Heart right ventricle (tissue), 16 donors: ENCODE results near the gene ABCC8. TPM values are rescaled to one million over a fixed set of nuclear protein-coding genes. Genes with fewer than 3 reads are reported as not detected.

Source experiments
- ATAC-seq, 8 donors: fragments of 200-7000 bp; cut with Tn5 transposase; one replicate each; pipeline ENCODE4 v1.9.1; 2020; ENCODE audit warnings: mild to moderate bottlenecking in 8 of 8, moderate library complexity in 8 of 8, moderate number of reproducible peaks in 1 of 8
- DNase-seq, 2 donors: peaks; one replicate each; pipeline ENCODE4 v3.0.0-alpha.2; 2020
- H3K27ac ChIP-seq, 10 donors: fragments of 200-600 bp; sonication (generic) in 2 of 10; one replicate each; pipeline versions ENCODE4 v1.5.0 to v1.8.0; 2020 to 2022; ENCODE audit warnings: mild to moderate bottlenecking in 3 of 10
- H3K27me3 ChIP-seq, 7 donors: fragments of 200-600 bp; one replicate each; pipeline ENCODE4 v1.8.0; 2021 to 2022; ENCODE audit warnings: mild to moderate bottlenecking in 2 of 7
- H3K36me3 ChIP-seq, 9 donors: fragments of 200-600 bp; sonication (generic) in 1 of 9; one replicate each; pipeline versions ENCODE4 v1.5.0 to v1.8.0; 2020 to 2022; ENCODE audit warnings: mild to moderate bottlenecking in 2 of 9
- H3K4me1 ChIP-seq, 9 donors: fragments of 200-600 bp; sonication (generic) in 1 of 9; one replicate each; pipeline versions ENCODE4 v1.5.0 to v1.8.0; 2020 to 2022; ENCODE audit warnings: mild to moderate bottlenecking in 4 of 9
- H3K4me3 ChIP-seq, 10 donors: fragments of 200-600 bp; sonication (generic) in 2 of 10; one replicate each; pipeline versions ENCODE4 v1.5.0 to v1.8.0; 2020 to 2022; ENCODE audit warnings: mild to moderate bottlenecking in 7 of 10, moderate library complexity in 2 of 10
- H3K9me3 ChIP-seq, 11 donors: fragments of 200-600 bp in 10 of 11; sonication (generic) in 2 of 11; one replicate each; pipeline versions ENCODE4 v1.5.0 to v1.8.0; 2013 to 2022; ENCODE audit warnings: mild to moderate bottlenecking in 2 of 11, control low read depth in 1 of 11, moderate library complexity in 1 of 11
- WGBS, 2 donors: extraction: QIAGEN DNeasy Blood & Tissue Kit; methylation state at CpG; one replicate each; pipeline ENCODE4 v1.1.7; 2013; ENCODE audit warnings: inconsistent platforms in 1 of 2; 5-methylcytosine and 5-hydroxymethylcytosine counted together
- intact Hi-C, 10 donors: fragments of 100-400 bp; cut with DNase I; formaldehyde crosslinking; loops; one replicate each; pipeline versions ENCODE4 v1.11.1 to v1.14.2; 2022
- polyA plus RNA-seq, 2 donors: library from polyadenylated mRNA; stranded (reverse); fragments of 200-250 nt; gene quantifications; one replicate each; pipeline ENCODE4 v1.2.3, GENCODE V29; 2013
- total RNA-seq, 10 donors: library from RNA; stranded (reverse); fragmentation: NEBNext Ultra II Directional in 3 of 10; extraction: Animal tissue kit (Norgen Biotek cat#: 25700) in 3 of 10; gene quantifications; one replicate each; pipeline versions ENCODE4 v1.2.1 to v1.2.4, GENCODE V29; 2021 to 2023
- TF ChIP-seq, protein P1 (sequence below), 9 donors: fragments of 200-600 bp; sonication (generic) in 2 of 9; IDR thresholded peaks; one replicate each; pipeline versions ENCODE4 v1.5.0 to v1.8.0; 2021 to 2022; ENCODE audit warnings: antibody characterized with exemption in 9 of 9, mild to moderate bottlenecking in 5 of 9, moderate library complexity in 1 of 9
- donor health status: Arrhythmogenic right ventricular cardiomyopathy.
- donor health status: ischemic (EF 13 %, LVEDD 7.1; RV severe dilation, severe dysfunction).
- donor health status: healthy with polysubstance abuse.
- donor health status: DM: no; HTN: yes; CAD: no.
- donor health status: DM: no; HTN: no; CAD: no.
- donor health status: ischemic (EF 25% LVEDD 6.9; RV normal size, moderate dysfunction).
- donor health status: ischemic (EF 25% LVEDD 5.7; RV mildly dilated, moderate dysfunction).
- donor health status: healthy.
- donor health status: DM: yes; HTN: yes; CAD: no.
- donor health status: Ischemic cardiomyopathy.
- donor health status: ischemic (EF 35%, LVEDD 5.7; RV mildly dilated, moderate dysfunction).
- donor health status: nonischemic (EF 11% LVEDD 7.7; RV severe dilation, severe dysfunction).
- donor health status: DM: yes; HTN: yes; CAD: no.
- donor health status: PGD.
- donor health status: ischemic (EF 29% LVEDD 5.4; RV normal size, mild dysfunction).
- donor health status: nonischemic (EF 23%, LVEDD 6.1; RV moderate dilation, normal function).

The ABCC8 gene
- total and polyA plus RNA-seq, 12 donors, result 0.47 to 8.6 (median 4.9) TPM

DNA sequence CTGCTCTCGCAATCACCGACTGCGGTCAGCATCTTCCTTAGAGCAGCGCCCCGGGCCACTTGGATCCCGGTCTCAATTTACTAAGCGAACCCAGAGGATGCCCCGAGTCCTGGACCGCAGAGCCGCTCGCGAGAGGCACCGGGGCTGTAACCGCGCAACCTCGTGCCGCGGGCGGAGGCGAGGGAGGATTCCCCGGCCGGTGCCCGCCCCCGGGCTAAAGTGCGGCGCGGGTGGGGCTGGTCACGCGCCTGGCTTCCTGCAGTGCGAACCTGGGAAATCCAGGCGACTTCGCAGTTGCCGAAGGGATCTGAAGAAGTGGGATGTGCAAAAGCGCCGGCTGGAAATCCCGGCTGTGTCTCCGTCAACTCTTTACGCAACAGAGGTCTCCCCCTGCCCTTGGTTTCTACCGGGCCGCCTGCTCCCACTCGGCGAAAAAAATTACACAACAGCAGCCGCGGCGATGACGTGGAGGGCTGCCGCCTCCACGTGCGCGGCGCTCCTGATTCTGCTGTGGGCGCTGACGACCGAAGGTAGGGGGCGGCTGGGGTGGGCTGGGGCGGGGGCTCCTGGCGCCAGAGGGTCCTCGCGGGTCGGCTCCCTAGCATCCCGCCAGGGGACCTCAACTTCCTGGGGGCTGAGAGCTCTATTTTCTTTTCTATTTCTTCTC is 125.0 kb downstream of the ABCC8 start, which contains the start of gene NCR3LG1:
TSS of gene NCR3LG1 (plus strand) at position 291 of the 667 bp plus-strand sequence. CDS start at position 461, 170 bp downstream.
- Histone ChIP-seq H3K27me3 (peaks cover 0 to 4% (median 0%) of the 10 kb centered on the region in 7 donors), H3K9me3 (no peaks in the 10 kb centered on the region), H3K4me1 (peaks cover 0 to 34% (median 16%) of the 10 kb centered on the region in 9 donors), H3K36me3 (no peaks in the 10 kb centered on the region), H3K27ac (peak within 1 kb of the TSS in 5 of 10 donors; percentile 35 to 89 (median 51)), H3K4me3 (peak within 1 kb of the TSS; percentile 50 to 77 (median 71))
- DNase-seq, result peak; percentile 33 to 44
- TF ChIP-seq, protein P1, sequence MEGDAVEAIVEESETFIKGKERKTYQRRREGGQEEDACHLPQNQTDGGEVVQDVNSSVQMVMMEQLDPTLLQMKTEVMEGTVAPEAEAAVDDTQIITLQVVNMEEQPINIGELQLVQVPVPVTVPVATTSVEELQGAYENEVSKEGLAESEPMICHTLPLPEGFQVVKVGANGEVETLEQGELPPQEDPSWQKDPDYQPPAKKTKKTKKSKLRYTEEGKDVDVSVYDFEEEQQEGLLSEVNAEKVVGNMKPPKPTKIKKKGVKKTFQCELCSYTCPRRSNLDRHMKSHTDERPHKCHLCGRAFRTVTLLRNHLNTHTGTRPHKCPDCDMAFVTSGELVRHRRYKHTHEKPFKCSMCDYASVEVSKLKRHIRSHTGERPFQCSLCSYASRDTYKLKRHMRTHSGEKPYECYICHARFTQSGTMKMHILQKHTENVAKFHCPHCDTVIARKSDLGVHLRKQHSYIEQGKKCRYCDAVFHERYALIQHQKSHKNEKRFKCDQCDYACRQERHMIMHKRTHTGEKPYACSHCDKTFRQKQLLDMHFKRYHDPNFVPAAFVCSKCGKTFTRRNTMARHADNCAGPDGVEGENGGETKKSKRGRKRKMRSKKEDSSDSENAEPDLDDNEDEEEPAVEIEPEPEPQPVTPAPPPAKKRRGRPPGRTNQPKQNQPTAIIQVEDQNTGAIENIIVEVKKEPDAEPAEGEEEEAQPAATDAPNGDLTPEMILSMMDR (IDR thresholded peaks at IDR 0.05), result no peak
- 1% methylated on average over 53 to 61 of the region's 61 CpGs for WGBS, 2 donors
- intact Hi-C loops, result loop anchor here in 2 of 10 donors (5.0 kb wide), 2 partner anchors 74 to 119 kb away; partner anchors contain the start of gene NUCB2 (in 2 of the 2)
- peak; percentile 24 to 77 (median 53) for ATAC-seq

DNA sequence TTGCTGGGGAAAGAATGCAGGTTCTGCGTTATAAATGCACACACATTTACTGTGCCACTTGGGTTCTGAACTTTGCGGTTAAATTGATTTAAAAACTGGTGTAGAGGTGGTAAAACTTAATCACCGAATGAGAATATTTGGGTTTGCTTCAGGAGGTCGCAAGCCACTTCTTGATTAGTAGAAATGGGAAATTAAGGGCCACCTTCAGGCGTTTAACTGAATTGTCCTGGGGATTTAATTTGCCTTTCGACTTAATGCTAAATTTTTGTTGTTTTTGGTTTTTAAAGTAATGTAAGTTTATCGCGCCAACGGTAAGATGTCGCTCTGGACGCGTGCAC is 125.5 kb downstream of the ABCC8 start:
- DNase-seq (no peak), ATAC-seq (no peak)
- Histone ChIP-seq H3K27me3 (peaks cover 0 to 4% (median 0%) of the 10 kb centered on the region in 7 donors), H3K36me3 (no peaks in the 10 kb centered on the region), H3K9me3 (no peaks in the 10 kb centered on the region), H3K4me1 (peaks cover 0 to 34% (median 16%) of the 10 kb centered on the region in 9 donors), H3K27ac (peak overlapping the region in 3 of 10 donors; percentile 32 to 51 (median 49)), H3K4me3 (peak overlapping the region in 9 of 10 donors; percentile 50 to 77 (median 71))
- TF ChIP-seq, protein P1 (IDR thresholded peaks at IDR 0.05), result peak in 3 of 9 donors; percentile 6 to 9 (median 9)
- 28% methylated on average over 12 of the region's 12 CpGs for WGBS, 2 donors
- intact Hi-C loops, result loop anchor here in 2 of 10 donors (5.0 kb wide), 2 partner anchors 74 to 119 kb away; partner anchors contain the start of gene NUCB2 (in 2 of the 2)

DNA sequence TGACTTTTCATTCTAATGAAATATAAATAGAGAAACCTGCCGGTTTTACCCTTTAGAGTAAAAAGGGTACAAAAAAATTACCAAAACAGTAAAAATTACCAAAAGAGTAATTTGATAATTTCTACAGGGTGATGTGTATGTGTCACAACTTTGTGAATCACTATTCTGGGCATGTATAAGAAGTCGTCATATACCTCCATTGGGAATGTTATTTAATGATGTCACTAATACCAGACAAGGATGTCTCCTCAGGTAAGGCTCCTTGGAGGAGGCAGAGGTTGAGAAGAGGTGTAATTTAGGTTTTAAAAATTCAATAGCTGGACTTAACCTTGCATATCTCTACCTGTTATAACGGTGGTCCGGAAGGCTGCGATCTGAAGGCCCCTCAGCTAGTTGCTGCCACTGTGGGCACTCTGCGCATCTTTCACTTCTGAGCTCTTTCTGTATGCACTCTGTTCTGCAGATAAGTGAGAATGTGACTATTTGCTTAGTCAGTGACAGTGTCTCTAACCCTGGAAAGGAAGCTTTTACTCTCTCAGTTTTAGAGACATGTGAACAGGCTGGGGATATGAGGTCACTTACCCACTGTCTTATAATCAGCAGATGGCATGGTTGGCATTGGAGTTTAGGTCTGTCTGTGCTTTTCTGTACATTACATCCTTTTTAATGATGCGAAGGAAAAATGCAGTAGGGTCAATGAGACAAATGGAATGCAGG is 126.0 kb downstream of the ABCC8 start:
- Histone ChIP-seq H3K4me3 (no peak overlapping the region), H3K36me3 (no peaks in the 10 kb centered on the region), H3K9me3 (no peaks in the 10 kb centered on the region), H3K4me1 (peaks cover 0 to 34% (median 16%) of the 10 kb centered on the region in 9 donors), H3K27me3 (peaks cover 0 to 4% (median 0%) of the 10 kb centered on the region in 7 donors), H3K27ac (no peak overlapping the region)
- TF ChIP-seq, protein P1 (IDR thresholded peaks at IDR 0.05), result no peak
- intact Hi-C loops, result loop anchor here in 2 of 10 donors (5.0 kb wide), 2 partner anchors 73 to 118 kb away; partner anchors contain the start of gene NUCB2 (in 2 of the 2)
- no peak for DNase-seq
- WGBS, 2 donors, result 93 to 98% methylated on average over 7 of the region's 7 CpGs
- ATAC-seq, result no peak

DNA sequence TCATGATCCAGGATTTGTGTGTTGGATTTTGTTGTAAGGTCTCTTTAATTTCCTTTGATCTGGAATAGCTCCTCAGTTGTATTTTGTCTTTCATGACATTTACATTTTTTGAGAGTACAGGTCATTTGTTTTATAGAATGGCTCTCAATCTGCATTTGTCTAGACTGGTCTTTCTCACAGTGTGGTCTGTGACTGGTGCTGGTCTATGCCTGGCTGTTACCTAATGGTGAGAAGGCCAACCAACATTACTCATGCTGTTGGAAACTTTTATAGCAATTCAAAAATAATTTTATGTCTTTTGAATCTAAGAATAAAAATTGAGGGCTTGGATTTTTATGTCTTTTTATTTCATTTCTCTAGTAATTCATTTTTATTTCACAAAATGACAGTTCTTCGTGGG is 129.0 kb downstream of the ABCC8 start:
- TF ChIP-seq, protein P1 (IDR thresholded peaks at IDR 0.05), result no peak
- H3K27ac ChIP-seq, result no peak overlapping the region
- DNase-seq, result no peak
- peaks cover 0 to 6% (median 0%) of the 10 kb centered on the region in 9 donors for H3K36me3 ChIP-seq
- ATAC-seq, result no peak
- peaks cover 0 to 17% (median 6%) of the 10 kb centered on the region in 9 donors for H3K4me1 ChIP-seq
- 80 to 81% methylated on average over 1 of the region's 1 CpG for WGBS, 2 donors
- H3K9me3 ChIP-seq, result no peaks in the 10 kb centered on the region
- H3K27me3 ChIP-seq, result peaks cover 0 to under 1% (median 0%) of the 10 kb centered on the region in 7 donors
- intact Hi-C loops, result no loop called here
- H3K4me3 ChIP-seq, result no peak overlapping the region
